Activated T-helper 1 cell treated with anti-CD3 and anti-CD28 coated beads, Interleukin-2, amount 50 U/mL, for 16 hours (primary cell): ENCODE data around the gene IKZF3.
"Not testable (repeated sequence)": the region's sequence is repeated elsewhere in the genome, so short reads cannot be mapped to it uniquely, and the experiment has no call there.

Experiments
- DNase-seq, 2 donors: peaks; one replicate each; pipeline ENCODE4 v3.0.0-alpha.2; 2020; ENCODE audit warnings: low read depth in 1 of 2, low spot score in 1 of 2

The IKZF3 gene

GRCh38 chr17:39722104-39722503, 142.0 kb downstream of the IKZF3 start:
- DNase-seq, result no peak

- no peak for DNase-seq
These were observed 144.4 kb downstream of the IKZF3 start for GRCh38 chr17:39719563-39720355.

GRCh38 chr17:39717660-39718059, 146.5 kb downstream of the IKZF3 start:
- no peak for DNase-seq

GRCh38 chr17:39716879-39717536, 147.1 kb downstream of the IKZF3 start:
- no peak for DNase-seq

- no peak for DNase-seq
These were observed 147.9 kb downstream of the IKZF3 start for GRCh38 chr17:39716073-39716818.

- no peak for DNase-seq
These were observed 148.6 kb downstream of the IKZF3 start for GRCh38 chr17:39715375-39716072.

- DNase-seq, result no peak
These were observed 149.9 kb downstream of the IKZF3 start for GRCh38 chr17:39714234-39714633.

GRCh38 chr17:39711851-39712250, 152.3 kb downstream of the IKZF3 start:
- DNase-seq, result no peak

- DNase-seq, result not testable (repeated sequence)
These were observed 153.0 kb downstream of the IKZF3 start for GRCh38 chr17:39711071-39711470.

GRCh38 chr17:39709998-39710964, 153.8 kb downstream of the IKZF3 start:
- no peak for DNase-seq

GRCh38 chr17:39709319-39709997, 154.7 kb downstream of the IKZF3 start:
- no peak for DNase-seq
